SKM-1 (cell line): ENCODE results near the gene RGMA.
"Not testable (repeated sequence)": the region's sequence is repeated elsewhere in the genome, so short reads cannot be mapped to it uniquely, and the experiment has no call there.

Source experiments
- DNase-seq: peaks from one replicate; lab custom pipeline; 2025; ENCODE audit not compliant: unreplicated experiment; lab: John Stamatoyannopoulos, UW

Gene RGMA

DNA sequence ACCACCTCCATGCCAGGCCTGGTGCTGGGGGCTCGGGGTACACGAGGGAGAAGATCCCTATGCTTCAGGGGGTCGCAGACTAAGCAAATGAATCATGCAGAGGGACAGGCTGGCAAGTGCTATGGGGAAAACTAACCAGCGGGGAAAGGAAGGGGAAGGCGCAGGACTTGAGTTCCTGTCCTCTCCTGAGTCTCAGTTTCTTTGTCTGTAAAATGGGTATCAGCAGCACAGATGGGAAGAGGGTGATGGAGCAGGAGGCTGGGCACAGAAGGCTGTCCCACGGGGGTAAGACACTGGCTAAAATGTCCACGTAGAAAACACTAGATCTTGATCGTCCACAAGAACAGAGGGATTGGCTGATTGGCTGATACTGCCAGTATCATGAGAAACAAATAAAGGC lies 39.8 kb downstream of the RGMA start:
- DNase-seq: no peak

DNA sequence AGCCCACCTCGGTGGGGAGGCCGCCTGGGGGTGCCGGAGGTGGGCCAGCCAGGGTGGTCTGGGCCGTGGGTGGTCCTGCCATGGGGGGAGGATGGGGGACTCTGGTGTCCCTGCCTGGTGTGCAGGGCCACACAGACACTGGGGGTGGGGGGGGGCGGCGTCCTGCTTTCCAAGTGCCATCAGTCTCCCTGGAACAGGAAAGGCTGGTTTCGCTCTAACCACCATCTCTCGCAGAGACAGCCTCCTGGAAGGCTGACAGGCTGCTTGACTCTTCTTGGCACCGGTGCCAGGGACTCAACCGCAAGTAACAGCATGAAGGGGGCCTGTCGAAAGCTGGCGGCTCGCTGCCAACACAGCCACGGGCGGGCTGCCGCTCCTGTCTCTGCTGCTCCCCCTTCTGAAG lies 40.3 kb downstream of the RGMA start:
- DNase-seq: no peak

DNA sequence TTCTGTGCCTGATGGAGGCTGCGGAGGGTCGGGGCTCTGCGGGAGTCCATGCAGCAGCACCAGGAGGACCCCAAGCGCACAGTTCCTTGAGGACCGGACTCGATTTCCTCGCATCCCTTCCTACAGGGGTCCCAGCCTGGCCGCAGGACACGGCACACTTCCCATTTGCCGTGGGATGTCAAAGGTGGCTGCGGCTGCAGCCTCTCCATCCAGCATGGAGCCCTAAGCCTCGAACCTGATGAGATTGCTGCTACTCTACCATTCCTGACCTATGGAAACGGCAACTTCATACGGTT lies 40.6 kb downstream of the RGMA start:
- no peak for DNase-seq

DNA sequence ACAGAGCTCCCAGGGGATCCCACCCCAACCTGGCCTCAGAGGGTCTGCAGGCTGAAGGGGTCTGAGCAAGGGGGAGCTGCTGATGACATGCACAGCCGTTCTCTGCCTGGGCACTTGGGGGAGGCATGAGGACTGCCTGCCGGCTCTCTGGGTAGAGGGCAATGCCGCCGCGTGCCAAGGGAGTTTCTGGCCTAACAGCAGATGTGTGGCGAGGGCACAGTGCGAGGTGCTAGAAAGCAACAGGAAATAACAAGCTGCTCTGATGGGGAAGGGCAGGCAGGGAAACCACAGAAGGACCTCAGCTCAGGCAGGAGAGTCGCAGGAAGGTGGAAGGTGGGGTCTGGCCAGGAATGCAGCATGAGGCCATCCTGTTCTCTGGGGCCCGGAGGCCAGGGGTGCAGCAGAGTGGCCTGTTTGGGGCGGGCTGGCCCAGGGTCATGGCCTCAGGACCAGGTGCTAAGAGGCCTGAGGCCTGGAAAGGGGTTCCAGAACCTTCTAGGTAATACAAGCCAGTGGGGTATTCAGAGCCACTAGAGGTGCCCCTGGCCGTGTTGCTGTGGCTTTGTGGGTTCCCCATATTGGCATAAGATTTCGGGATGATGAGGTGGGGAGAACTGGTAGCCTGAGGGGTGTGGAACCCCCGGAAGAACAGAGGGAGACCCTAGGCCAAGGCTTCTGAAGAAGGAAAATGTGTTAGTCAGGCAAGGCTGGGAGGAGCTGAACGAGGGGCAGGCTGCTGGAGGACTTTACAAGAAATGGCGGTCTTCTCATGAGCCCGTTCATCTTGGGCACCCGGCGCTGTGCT lies 41.2 kb downstream of the RGMA start:
- DNase-seq: no peak

DNA sequence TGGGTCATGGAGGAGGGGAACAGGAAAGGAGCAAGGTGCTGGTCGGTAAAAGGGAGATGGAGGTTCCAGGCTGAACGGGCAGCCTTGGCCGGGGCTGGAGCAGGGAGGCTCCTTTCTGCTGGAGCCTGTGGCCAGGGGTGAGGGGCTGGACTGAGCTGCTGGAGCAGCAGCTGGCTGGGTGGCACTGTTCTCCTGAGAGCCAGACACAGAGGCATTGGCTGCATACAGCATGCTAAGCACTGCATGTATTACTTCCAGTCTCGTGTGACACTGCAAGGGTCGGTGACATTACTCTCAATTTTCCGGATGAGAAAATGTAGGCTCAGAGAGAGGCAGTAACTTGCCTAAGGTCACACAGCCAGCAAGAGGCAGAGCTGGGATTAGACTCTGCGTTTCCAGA lies 42.3 kb downstream of the RGMA start:
- no peak for DNase-seq

DNA sequence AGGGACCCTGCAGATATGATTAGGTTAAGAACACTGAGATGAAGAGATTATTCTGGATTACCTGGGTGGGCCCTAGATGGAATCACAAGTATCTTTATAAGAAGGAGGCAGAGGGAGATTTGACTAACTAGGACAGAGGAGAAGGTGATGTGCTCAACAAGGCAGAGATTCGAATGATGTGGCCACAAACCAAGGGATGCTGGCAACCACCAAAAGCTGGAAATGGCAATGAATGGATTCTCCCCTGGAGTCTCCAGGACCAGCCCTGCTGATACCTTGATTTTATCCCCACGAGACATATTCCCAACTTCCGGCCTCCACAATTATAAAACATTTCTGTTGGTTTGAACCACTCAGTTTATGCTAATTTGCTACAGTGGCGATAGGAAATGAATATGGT lies 42.9 kb downstream of the RGMA start:
- no peak for DNase-seq

DNA sequence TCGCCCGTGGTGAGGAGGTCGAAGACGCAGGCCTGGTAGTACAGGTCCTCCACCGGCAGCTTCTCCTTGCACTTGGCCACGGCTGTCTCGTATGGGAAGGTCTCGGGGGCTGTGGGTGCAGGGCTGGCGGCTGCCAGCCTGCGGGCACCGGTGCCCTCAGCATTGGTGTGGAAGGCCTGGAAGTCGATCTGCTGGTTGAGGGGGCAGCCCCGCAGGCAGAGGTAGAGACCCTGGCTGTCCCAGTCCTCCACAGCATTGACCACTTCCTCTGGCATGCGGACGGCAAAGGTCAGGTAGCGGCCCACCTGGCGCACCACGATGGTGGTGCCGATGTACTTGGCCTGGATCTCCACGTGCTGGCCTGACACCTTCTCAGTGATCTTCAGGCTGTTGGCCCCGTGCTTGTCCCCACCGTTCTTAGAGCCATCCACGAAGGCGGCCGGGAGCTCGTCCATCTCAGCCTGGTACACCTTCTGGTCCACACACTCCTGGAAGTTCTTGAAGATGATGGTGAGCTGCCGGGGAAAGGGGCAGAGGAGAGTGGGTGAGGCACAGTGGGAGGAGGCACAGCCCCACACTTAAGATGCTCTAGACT lies 43.7 kb downstream of the RGMA start:
- DNase-seq: no peak

DNA sequence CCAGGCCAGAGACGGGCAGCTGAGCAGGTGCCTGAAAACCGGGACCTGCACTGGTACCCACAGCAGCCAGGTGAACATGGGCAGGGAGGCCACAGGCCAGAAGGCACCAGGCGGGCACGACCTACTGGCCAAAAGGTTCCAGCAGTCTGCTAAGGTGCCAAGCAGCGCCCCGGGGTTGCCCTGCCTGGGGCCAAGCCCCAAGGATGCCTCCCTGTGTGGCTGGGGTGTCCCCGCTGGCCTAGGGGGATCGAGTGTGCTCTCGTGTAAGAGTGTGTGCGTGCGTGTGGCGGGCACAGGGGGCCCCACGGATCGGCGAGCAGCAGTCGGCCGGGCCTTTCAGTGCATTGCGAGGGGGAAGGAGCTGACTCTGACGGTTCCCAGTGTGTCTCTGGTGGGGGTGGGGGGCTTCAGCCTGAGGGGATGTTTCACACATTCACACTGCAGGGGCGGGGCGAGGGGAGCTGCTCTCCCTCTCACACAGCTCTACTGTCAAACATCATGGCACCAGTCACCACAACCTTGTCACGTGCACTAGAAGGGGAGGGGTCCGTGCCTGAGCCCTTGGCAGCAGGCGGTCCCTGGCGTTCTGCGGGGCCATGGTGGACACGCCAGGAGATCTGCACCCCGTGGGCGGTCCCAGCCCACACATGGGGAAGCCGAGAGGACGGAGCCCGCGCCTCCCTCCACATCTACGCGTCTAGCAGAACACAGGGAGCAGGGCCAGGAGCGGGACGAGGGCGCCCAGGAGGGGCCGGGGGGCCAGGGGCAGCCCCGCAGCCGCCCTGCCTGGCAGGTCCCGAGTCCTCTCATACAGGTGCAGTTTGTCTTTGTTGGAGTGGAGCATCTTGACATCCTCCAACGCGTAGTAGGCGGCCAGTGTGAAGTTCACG lies 44.5 kb downstream of the RGMA start:
- no peak for DNase-seq

DNA sequence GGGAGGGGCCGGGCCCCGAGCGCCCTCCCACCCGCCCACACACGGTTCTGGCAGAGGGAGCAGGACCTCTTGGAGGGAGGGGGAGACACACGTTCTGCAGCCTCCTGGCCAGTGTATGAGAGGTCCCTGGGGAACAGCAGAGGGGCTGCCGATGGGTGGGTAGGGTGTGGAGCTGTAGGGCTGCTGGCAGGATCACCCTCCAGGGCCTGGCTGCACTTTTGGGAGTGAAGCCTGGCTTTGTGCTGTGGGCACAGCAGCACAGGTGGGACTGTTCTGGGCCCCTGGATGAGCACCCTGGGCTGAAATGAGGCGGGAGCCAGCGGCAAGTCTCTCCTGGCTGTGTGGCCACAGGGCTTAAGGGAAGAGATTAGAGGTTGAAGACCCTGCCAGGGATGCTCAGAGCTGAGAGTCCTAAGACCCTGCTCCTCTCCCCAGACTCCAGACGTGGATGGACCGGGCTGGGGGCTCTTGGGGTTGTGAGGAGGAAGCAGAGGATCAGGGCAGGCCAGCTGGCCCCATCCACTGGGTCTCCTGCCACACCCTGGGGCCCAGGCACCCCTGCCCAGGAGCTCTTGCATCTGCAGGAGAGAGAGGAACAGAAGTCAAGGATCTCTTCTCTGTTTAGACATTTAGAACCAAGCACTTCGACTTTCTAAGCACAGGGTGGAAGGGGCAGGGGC lies 45.2 kb downstream of the RGMA start:
- no peak for DNase-seq

DNA sequence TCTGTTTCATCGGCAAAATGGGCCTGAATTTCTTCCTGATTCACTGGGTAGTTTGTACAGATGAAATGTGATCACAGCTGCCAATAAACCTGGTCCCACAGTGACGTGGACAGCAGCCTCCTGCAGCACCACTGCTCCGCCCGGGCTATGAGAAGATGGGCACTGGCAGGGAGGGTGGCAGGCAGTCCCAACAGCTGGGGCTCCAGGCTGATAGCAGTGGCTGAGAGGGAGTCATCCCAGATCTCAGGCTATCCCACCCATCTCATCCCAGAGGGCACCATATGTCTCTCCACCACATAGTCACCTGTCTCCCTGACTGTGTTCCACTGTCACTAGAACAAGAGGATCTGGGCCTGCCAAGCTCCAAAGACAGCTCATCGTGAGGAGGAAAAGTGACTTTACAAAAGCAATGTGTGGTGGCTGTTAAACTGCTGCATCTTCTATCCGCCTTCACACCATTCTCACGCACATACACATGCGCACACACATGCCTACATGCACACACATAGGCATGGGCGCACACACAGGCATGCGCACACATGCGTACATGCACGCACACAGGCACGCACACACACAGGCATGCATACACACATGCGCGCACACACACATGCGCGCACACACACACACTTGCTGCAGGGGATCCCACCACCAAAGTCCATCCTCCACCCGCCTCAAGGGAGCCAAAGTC lies 46.2 kb downstream of the RGMA start:
- no peak for DNase-seq

DNA sequence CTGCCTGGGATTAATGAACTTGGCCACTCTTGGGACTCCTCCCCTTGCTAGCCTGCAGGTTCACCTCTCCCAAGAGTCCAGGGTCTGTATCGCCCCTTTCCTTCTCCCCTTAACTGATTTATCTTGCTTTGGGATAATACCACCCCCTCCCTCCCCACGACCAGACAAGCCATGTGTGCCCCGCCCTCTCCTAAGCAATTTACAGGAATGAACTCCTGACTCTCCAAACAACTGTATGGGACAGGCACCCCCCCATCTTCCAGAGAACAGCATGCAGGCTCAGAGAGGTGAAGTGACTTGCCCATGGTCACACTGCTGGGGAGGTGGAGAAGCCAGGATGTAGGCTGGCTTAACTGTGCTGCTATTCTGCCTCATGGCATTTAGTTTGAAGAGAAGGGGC lies 46.8 kb downstream of the RGMA start:
- DNase-seq: no peak

DNA sequence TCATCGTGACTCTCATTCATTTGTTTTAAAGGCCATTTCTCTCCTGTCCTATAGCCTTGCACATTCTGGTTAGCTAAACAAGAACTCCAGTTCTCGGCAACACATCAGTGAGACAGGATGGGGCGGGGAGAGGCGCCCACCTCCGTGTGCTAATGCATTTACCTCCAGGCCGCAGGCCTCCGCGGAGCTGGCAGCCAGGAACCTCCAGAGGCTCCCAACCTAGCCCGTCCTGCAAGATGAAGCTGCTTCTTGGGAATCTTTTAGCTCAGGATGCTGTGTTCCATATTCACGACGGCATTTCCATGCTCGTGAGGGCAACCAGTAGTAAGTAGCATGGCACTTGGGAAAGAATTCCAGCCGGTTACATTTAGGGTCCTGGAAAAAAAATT lies 47.9 kb downstream of the RGMA start:
- no peak for DNase-seq

DNA sequence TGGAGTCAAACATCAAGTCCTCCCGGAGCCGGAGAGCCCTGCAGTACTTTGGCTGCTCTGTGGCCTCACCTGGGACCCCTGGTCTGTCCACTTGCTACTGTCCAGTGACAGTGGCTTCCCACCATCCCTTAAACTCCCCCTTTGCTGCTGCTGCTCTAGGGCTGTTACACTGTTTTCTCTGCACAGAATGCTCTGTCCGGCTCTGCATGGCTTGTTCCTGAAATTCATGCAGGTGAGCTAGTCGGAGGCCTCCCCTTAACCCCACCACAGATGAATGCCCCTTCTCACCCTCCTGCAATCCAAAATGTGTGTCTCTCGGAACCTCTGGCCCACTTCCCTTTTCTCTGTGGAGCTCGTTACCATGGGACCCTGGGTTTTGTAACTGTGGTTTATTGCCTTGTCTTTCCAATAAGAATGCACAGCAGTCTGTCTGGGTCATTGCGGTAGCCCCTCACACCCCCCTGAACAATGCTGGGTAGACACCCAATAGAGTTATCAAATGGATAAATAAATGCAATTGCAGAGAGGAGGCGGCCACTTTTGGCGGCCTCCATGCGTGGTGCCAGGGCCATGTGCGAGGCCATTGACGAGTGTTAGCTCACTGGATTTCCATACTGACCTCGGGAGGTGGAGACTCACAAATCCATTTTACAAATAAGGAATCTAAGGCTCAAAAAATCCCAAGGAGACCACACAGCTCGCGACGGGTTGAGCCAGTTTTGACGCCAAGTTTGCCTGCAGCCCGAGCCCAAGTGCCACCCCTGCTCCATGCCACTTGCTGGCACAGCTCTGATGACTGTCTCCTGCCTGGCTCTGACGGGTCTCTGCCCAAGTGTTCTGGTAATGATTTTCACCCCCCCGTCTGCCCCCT lies 48.5 kb downstream of the RGMA start:
- DNase-seq: no peak

DNA sequence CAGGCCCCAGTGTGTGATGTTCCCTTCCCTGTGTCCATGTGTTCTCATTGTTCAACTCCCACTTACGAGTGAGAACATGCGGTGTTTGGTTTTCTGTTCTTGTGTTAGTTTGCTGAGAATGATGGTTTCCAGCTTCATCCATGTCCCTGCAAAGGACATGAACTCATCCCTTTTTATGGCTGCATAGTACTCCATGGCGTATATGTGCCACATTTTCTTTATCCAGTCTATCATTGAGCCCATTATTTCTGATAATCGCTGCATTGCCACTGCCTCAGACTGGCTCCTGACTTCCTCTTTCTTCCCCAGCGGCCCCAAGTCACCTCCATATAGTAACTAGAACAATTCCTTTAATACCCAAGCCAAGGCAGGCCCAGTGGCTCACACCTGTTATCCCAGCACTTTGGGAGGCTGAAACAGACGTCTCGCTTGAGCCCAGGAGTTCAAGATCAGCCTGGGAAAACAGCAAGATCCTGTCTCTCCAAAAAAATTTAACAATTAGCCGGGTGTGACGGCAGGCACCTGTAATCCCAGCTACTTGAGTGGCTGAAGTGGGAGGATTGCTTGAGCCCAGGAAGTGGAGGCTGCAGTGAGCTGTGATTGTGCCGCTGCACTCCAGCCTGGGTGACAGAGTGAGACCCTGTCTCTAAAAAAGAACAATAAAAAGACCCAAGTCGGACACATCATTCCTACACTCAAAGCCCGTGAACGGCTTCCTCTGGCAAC lies 49.3 kb downstream of the RGMA start:
- not testable (repeated sequence) for DNase-seq

DNA sequence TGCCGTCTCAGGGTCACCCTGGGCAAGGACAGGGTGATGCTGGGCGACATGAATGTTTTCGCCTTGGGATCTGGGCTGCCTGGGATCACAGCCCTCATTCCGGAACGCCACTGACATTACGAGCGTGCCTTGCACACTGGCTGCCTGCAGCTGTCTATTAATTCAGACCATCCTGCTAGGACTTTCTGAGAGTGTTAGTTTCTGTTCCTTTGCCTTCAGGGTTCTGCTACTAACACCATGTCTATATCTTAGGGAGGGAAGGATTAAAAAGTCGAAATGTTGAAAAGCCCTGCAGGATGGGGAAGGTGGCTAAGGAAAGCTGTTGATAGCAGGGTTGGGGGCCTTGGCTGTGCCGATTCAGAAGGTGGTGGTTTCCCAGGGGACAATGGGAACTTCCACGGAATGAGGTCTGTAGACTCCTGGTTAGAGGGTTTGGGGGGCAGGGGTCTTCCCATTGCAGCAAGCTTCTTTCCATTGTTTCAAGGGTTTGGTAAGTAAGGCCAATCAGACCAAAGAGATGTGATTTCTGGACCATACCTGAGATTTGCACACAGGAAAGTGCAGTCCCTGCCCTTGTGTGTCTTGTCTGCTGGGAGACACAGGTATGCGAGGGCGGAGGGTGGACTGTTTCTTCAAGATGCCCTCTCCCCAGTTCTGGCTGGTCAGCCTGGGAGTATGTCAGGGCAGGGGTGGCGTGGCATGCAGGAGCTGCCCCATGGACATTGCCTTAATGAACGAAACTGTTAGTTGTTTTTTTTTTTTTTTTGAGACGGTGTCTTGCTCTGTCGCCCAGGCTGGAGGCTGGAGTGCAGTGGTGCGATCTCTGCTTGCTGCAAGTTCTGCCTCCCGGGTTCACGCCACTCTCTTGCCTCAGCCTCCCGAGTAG lies 50.9 kb downstream of the RGMA start:
- no peak for DNase-seq

DNA sequence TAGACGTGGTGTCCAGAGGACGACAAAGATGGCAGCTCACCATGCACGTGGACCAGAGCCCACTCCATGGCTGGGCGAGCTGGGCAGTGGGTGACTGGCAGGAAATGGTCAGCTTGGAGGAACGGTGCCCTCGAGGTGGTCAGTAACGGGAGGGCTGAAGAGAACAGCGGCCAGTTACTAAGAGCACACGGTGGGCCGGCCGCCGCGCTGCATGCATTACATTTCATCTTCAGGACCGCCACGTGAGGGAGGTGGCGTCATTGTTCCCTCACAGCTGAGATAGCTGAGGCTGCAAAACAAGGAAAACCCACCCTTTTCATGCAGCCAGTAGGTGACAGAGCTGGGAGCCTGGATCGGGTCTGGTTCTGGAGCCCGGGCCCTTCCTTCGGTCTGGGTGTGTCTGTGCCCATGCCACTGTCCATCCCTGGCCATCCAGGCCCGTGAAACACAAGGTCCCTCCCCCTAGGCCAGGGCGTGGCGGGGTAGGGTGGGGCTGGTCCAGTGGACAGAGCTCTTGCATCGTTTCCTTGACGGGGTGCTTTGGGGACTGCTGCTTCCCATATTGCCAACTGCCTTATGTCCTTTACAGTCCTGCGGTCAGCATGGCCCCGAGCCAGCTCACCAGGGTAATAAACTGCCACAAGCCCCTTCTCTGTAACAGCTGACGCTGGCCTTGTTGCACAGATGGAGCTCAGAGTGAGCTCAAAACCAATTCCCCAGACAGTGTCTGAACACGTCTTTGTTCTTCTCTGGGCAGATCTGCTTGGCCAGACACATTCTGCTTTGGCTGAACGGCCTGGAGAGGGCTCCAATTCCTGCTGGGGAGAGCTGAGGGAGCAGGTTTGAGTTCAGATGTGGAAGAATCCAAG lies 51.8 kb downstream of the RGMA start:
- no peak for DNase-seq
